GM08714 (cell line): ENCODE data around the gene BDNF.
A peak's percentile ranks its signal among the peaks of the same experiment; 100 is the strongest.

ENCODE experiments used
- H3K4me3 ChIP-seq: fragments of 200-500 bp; sonication (Bioruptor generic); 2 replicates; pipeline ENCODE4 v1.5.1; 2014; ENCODE audit warnings: mild to moderate bottlenecking, low read length, inconsistent platforms
- ZNF274 ChIP-seq: IDR thresholded peaks from 2 replicates; pipeline ENCODE4 v1.6.1; 2012; ENCODE audit warnings: mild to moderate bottlenecking, low read depth, low read length

The BDNF gene

DNA sequence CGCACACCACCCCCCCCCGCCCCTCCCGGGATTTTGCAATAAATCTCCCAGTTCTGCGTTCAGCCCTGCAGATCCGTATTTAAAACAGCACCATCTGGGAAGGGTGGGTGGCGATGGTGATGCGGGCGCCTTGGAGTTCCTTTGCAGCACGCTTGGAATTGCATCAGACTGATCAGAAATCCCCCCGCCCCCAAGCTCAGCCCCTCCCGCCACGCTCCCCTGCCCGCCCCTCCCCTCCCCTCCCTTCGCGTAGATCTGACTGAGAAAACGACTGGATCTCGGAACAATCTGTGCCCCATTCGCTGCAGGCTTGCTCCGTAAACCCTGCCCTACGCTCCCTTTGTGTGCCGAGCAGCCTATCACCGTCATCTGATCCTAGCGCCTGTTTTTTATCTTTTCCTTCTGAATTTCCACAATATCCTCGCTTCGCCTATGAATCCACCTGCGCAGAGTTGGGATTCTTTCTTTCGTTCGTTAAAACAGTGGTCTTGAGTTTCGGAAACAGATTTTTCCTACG lies 18.1 kb upstream of the BDNF start:
- no peak overlapping the region; the same call in 1 of the 2 replicates for H3K4me3 ChIP-seq
- no peak for TF ChIP-seq ZNF274

- TF ChIP-seq ZNF274, result no peak
- no peak overlapping the region for H3K4me3 ChIP-seq
These were observed 17.6 kb upstream of the BDNF start for GRCh38 chr11:27717801-27718229.

GRCh38 chr11:27717377-27717776 lies 17.1 kb upstream of the BDNF start:
- no peak overlapping the region for H3K4me3 ChIP-seq
- TF ChIP-seq ZNF274, result no peak

GRCh38 chr11:27716835-27717234 lies 16.6 kb upstream of the BDNF start:
- no peak overlapping the region for H3K4me3 ChIP-seq
- TF ChIP-seq ZNF274, result no peak

GRCh38 chr11:27716216-27716615 lies 16.0 kb upstream of the BDNF start:
- H3K4me3 ChIP-seq, result no peak overlapping the region
- no peak for TF ChIP-seq ZNF274

DNA sequence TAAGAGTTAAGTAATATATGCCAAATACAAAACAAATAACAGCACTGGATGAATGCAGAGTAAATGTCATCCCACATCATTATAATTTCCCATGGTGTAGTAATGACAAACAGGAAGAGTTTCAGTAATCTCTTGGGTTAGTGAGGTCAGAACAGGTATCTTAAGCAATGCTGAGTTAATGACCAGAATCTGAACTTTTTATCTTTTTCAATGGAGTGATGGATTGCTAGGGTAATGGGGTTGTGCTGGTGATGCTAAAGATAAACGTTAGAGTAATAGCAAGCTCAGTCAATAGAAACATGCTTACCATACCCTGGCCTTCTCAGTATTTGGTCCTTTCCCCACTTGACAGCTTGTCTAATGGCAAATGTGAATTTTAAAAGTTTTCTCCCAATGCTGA lies 11.5 kb upstream of the BDNF start:
- TF ChIP-seq ZNF274, result no peak
- H3K4me3 ChIP-seq, result no peak overlapping the region

- H3K4me3 ChIP-seq, result no peak overlapping the region
- no peak for TF ChIP-seq ZNF274
These were observed 10.3 kb upstream of the BDNF start for GRCh38 chr11:27710536-27710935.

DNA sequence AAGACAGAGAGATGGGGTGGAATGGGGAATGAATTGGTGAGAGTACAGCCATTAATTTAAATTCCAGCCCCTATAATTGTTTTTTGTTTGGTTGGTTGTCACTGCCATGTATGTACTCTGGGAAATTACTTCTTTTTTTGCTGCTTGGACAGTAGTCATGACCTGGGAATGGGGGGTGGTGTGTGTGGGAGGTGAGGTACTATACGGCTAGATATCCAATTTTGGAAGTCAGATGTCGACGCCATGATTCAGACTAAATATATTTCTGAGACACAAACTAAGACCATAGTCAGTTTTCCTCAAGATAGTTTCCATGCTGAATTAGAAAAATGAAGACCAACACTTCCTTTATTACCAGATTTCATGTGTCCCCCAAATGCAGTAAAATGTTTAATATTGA lies 7.4 kb upstream of the BDNF start:
- TF ChIP-seq ZNF274, result no peak
- H3K4me3 ChIP-seq, result no peak overlapping the region

GRCh38 chr11:27705873-27706820 lies 5.9 kb upstream of the BDNF start:
- H3K4me3 ChIP-seq, result no peak overlapping the region
- TF ChIP-seq ZNF274, result no peak

GRCh38 chr11:27703481-27703880 lies 3.2 kb upstream of the BDNF start:
- H3K4me3 ChIP-seq, result no peak overlapping the region
- no peak for TF ChIP-seq ZNF274

GRCh38 chr11:27702811-27703210 lies 2.6 kb upstream of the BDNF start:
- H3K4me3 ChIP-seq, result no peak overlapping the region

DNA sequence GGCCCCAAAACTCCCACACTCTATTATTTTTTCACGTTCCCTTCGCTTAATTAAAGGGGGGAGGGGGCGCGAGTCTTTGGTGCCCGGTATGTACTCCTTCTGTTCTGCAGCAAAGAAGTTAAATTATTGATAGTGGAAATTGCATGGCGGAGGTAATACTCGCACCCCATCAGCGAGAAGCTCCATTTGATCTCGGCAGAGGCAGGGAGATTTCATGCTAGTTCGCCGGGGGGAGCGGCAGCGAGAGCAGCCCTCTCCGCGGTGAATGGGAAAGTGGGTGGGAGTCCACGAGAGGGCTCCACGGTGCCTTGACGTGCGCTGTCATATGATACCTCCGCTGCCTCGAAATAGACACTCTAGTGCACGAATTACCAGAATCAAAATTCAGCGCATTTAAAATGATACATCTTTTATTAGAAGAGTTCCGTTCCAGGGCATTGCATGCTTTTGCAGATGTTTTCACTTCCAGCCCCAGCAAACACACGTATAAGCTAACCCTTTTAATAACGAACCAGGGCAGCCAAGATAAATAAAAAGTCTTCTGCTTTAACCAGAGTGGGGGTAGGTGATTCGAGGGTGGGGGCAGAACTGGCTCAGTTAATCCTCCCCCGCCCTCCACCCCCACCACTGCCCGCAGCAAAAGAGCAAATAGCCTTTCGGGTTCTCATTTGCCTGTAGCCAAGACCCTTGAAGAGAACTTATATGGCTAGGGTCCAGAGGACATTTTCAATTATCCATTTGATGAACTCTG lies 1.3 kb upstream of the BDNF start:
- peak overlapping the region; percentile 81 for H3K4me3 ChIP-seq
- no peak for TF ChIP-seq ZNF274

More at GRCh38 chr11:27702811-27703210, 2.6 kb upstream of the BDNF start:
- TF ChIP-seq ZNF274, result no peak

DNA sequence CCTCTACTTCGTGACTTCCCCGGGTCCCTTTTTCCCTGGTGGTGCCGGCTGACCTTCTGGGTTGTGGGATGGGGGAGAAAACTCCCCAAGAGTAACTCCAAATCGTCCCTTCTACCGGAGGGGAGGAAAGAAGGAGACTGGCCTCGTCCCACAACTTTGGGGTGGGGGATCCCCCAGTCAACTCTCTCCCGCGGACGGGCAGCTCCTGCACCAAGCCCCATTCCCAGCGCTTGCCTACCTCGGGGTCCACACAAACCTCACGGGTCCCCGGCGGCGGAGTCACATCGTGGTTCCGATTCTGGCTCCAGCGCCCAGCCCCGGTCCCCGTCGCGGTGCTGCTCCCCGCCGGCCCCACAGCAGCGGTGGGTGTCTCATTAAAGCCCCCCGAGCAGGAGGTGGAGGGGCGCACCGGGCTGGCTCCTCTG lies 317 bp downstream of the BDNF start:
- TF ChIP-seq ZNF274, result no peak
- H3K4me3 ChIP-seq, result peak overlapping the region; percentile 72

DNA sequence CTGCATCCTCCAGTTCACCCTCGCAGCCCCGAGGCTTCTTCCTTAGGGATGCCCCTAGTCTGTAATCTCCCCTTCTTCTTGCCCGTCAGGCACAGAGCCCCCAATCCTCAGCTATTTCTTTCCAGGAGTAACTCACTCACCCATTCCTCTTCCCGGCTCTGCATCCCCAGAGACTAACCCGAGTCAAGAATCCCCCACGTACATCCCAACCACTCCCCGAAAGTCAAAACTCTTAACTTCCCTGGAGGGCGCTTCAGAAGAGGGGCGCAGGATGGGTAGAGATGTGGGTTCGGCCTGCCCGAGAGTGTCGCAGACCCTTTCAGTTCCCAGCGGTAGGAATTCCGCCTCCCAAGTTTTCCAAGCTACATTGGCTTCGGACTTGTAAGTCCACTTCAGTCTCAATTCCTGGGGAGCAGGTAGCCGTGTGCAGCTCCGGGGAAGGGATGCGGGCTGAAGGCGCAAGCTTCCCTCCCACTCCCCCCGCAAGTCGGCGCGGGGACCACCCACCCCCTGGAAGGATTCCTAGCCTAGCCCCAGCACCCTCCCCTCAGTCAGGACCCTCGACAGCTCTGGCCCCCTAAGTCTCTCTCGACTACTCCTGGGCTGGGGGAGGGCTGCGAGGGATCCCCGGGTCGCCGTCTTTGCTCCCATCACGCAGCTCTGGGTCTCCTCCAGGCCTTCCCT lies 871 bp downstream of the BDNF start:
- no peak for TF ChIP-seq ZNF274
- H3K4me3 ChIP-seq, result peak overlapping the region; percentile 72
